ENCODE data around the gene TOM1L1. TPM values are rescaled to one million over a fixed set of nuclear protein-coding genes. Genes with fewer than 3 reads are reported as not detected.

Gene TOM1L1
- total RNA-seq, 1 experiment from 2014 or later, result 58.5 TPM

- H3K27ac Mint-ChIP-seq, result no peak overlapping the region
- peaks cover 49% of the 10 kb centered on the region for H3K36me3 Mint-ChIP-seq
- H3K4me1 Mint-ChIP-seq, result peaks cover 22% of the 10 kb centered on the region
- DNase-seq (ENCODE audit: low spot score), result no peak
- H3K4me3 Mint-ChIP-seq, result no peak overlapping the region
- no peak for ATAC-seq
- H3K9me3 Mint-ChIP-seq, result no peaks in the 10 kb centered on the region
- no peak for TF ChIP-seq NR1H2 (CRISPR knock-in tag; IDR thresholded peaks at IDR 0.05)
- no peak for TF ChIP-seq SMAD3 (CRISPR knock-in tag; IDR thresholded peaks at IDR 0.05; ENCODE audit: borderline replicate concordance)
- TF ChIP-seq, protein P1, sequence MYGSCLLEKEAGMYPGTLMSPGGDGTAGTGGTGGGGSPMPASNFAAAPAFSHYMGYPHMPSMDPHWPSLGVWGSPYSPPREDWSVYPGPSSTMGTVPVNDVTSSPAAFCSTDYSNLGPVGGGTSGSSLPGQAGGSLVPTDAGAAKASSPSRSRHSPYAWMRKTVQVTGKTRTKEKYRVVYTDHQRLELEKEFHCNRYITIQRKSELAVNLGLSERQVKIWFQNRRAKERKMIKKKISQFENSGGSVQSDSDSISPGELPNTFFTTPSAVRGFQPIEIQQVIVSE (CRISPR knock-in tag; IDR thresholded peaks at IDR 0.05; ENCODE audit: borderline replicate concordance), result no peak
- TF ChIP-seq IRF2 (CRISPR knock-in tag; IDR thresholded peaks at IDR 0.05; ENCODE audit: borderline replicate concordance, low read depth), result no peak
- TF ChIP-seq ZNF232 (CRISPR knock-in tag; IDR thresholded peaks at IDR 0.05), result no peak
- TF ChIP-seq GTF2I (CRISPR knock-in tag; conservative IDR thresholded peaks at IDR 0.05), result no peak
- no peak for TF ChIP-seq ZNF512 (CRISPR knock-in tag; IDR thresholded peaks at IDR 0.05; ENCODE audit: borderline replicate concordance)
- no peak for TF ChIP-seq FOXJ3 (CRISPR knock-in tag; IDR thresholded peaks at IDR 0.05; ENCODE audit: borderline replicate concordance)
- TF ChIP-seq RORB (CRISPR knock-in tag; IDR thresholded peaks at IDR 0.05), result no peak
- no peak for TF ChIP-seq ATF1 (CRISPR knock-in tag; IDR thresholded peaks at IDR 0.05)
- TF ChIP-seq ZNF138 (CRISPR knock-in tag; conservative IDR thresholded peaks at IDR 0.05), result no peak
- ChIA-PET CTCF (no interaction called here), POLR2A (no interaction called here)
- H3K27me3 Mint-ChIP-seq (ENCODE audit: low read depth), result no peaks in the 10 kb centered on the region
Observed at GRCh38 chr17:54924405-54924804, 23.8 kb downstream of the TOM1L1 start.

- no peaks in the 10 kb centered on the region for H3K27me3 Mint-ChIP-seq (ENCODE audit: low read depth)
- H3K36me3 Mint-ChIP-seq, result peaks cover 68% of the 10 kb centered on the region
- H3K27ac Mint-ChIP-seq, result 0 out of 2 replicates have a peak overlapping the region, but pooled peaks have one; percentile 57
- DNase-seq (ENCODE audit: low spot score) (no peak), ATAC-seq (no peak)
- H3K9me3 Mint-ChIP-seq, result no peaks in the 10 kb centered on the region
- TF ChIP-seq TP53 (CRISPR knock-in tag; IDR thresholded peaks at IDR 0.05), result no peak
- no peak for TF ChIP-seq GRHL2 (CRISPR knock-in tag; IDR thresholded peaks at IDR 0.05; ENCODE audit: insufficient replicate concordance, severe bottlenecking)
- no peak for TF ChIP-seq ZNF263 (CRISPR knock-in tag; IDR thresholded peaks at IDR 0.05; ENCODE audit: low read depth)
- TF ChIP-seq CBFB (CRISPR knock-in tag; IDR thresholded peaks at IDR 0.05; ENCODE audit: low read depth), result no peak
- no peak for TF ChIP-seq RELA (CRISPR knock-in tag; IDR thresholded peaks at IDR 0.05; ENCODE audit: borderline replicate concordance)
- no peak for TF ChIP-seq ATF2 (CRISPR knock-in tag; IDR thresholded peaks at IDR 0.05; ENCODE audit: borderline replicate concordance, low read depth)
- no peak overlapping the region for H3K4me3 Mint-ChIP-seq
- POLR2A ChIA-PET, result no interaction called here
- peaks cover 8% of the 10 kb centered on the region for H3K4me1 Mint-ChIP-seq
- CTCF ChIA-PET, result no interaction called here
Observed at GRCh38 chr17:54927525-54927924, 26.9 kb downstream of the TOM1L1 start.

DNA sequence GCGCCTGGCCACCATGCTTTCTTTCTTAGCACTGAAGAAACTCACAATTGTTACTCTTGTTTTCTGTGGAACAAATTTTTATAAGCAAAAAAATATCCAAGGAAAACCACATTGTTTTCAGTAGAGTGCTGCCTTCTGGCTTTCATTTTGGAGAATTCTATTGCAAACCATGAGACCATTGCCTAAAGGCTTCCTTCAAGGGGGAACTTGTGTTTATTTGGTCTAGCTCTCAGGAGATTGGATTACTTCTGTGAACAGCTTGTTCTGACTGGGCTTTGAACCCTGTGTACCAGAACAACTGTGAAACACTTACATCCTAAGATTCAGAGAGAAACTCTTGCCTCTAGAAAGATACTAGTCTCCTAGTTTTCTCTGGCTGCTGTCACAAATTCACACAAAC lies 32.1 kb downstream of the TOM1L1 start:
- ChIA-PET CTCF (no interaction called here), POLR2A (no interaction called here)
- H3K36me3 Mint-ChIP-seq, result peaks cover 80% of the 10 kb centered on the region
- TF ChIP-seq FOXP1 (CRISPR knock-in tag; IDR thresholded peaks at IDR 0.05; ENCODE audit: borderline replicate concordance), result no peak
- H3K9me3 Mint-ChIP-seq, result no peaks in the 10 kb centered on the region
- no peak overlapping the region for H3K27ac Mint-ChIP-seq
- DNase-seq (ENCODE audit: low spot score), result no peak
- H3K27me3 Mint-ChIP-seq (ENCODE audit: low read depth), result no peaks in the 10 kb centered on the region
- no peak overlapping the region for H3K4me3 Mint-ChIP-seq
- ATAC-seq, result no peak
- no peaks in the 10 kb centered on the region for H3K4me1 Mint-ChIP-seq

GRCh38 chr17:54933921-54934320 lies 33.3 kb downstream of the TOM1L1 start:
- no peak overlapping the region for H3K27ac Mint-ChIP-seq
- TF ChIP-seq EMX1 (CRISPR knock-in tag; IDR thresholded peaks at IDR 0.05) (no peak), TCF7 (CRISPR knock-in tag; IDR thresholded peaks at IDR 0.05; ENCODE audit: low read depth) (no peak), GTF2I (CRISPR knock-in tag; conservative IDR thresholded peaks at IDR 0.05) (no peak), OVOL2 (CRISPR knock-in tag; IDR thresholded peaks at IDR 0.05; ENCODE audit: borderline replicate concordance) (no peak), RORB (CRISPR knock-in tag; IDR thresholded peaks at IDR 0.05) (no peak), FOXJ3 (CRISPR knock-in tag; IDR thresholded peaks at IDR 0.05; ENCODE audit: borderline replicate concordance) (no peak), ZNF219 (CRISPR knock-in tag; IDR thresholded peaks at IDR 0.05; ENCODE audit: borderline replicate concordance) (no peak), ZNF396 (CRISPR knock-in tag; IDR thresholded peaks at IDR 0.05; ENCODE audit: borderline replicate concordance) (no peak), ATF1 (CRISPR knock-in tag; IDR thresholded peaks at IDR 0.05) (no peak), SOX15 (CRISPR knock-in tag; IDR thresholded peaks at IDR 0.05) (no peak), FOXP1 (CRISPR knock-in tag; IDR thresholded peaks at IDR 0.05; ENCODE audit: borderline replicate concordance) (no peak), RELA (CRISPR knock-in tag; IDR thresholded peaks at IDR 0.05; ENCODE audit: borderline replicate concordance) (no peak)
- TF ChIP-seq, protein P2, sequence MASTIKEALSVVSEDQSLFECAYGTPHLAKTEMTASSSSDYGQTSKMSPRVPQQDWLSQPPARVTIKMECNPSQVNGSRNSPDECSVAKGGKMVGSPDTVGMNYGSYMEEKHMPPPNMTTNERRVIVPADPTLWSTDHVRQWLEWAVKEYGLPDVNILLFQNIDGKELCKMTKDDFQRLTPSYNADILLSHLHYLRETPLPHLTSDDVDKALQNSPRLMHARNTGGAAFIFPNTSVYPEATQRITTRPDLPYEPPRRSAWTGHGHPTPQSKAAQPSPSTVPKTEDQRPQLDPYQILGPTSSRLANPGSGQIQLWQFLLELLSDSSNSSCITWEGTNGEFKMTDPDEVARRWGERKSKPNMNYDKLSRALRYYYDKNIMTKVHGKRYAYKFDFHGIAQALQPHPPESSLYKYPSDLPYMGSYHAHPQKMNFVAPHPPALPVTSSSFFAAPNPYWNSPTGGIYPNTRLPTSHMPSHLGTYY (CRISPR knock-in tag; IDR thresholded peaks at IDR 0.05), result no peak
- ATAC-seq (no peak), DNase-seq (ENCODE audit: low spot score) (no peak)
- H3K4me1 Mint-ChIP-seq, result no peaks in the 10 kb centered on the region
- H3K27me3 Mint-ChIP-seq (ENCODE audit: low read depth), result no peaks in the 10 kb centered on the region
- H3K4me3 Mint-ChIP-seq, result no peak overlapping the region
- ChIA-PET POLR2A (no interaction called here), CTCF (no interaction called here)
- H3K9me3 Mint-ChIP-seq, result no peaks in the 10 kb centered on the region
- H3K36me3 Mint-ChIP-seq, result peaks cover 81% of the 10 kb centered on the region
